Measurements from ENCODE around the gene BCKDK. TPM values are rescaled to one million over a fixed set of nuclear protein-coding genes. Genes with fewer than 3 reads are reported as not detected.

Gene BCKDK
- total and polyA plus RNA-seq, 2 donors (not counting 3 experiments of a cell fraction or from before 2014, with no cell fraction given), result 57.8 to 78.3 TPM

- dilution Hi-C loops (cut with MboI; ENCODE audit: extremely low pct_ligation_motif_present, low sequenced_read_pairs), result no loop called here
These were observed 23.2 kb downstream of the BCKDK start for GRCh38 chr16:31131416-31131815.

More at GRCh38 chr16:31131416-31131815, 23.2 kb downstream of the BCKDK start:
- no peak overlapping the region for H3K4me2 ChIP-seq (ENCODE audit: insufficient read depth, low read length)
- TF ChIP-seq FOS (IDR thresholded peaks at IDR 0.05; ENCODE audit: borderline replicate concordance, insufficient read depth, low read length) (no peak), MYC (IDR thresholded peaks at IDR 0.05; ENCODE audit: low read depth, low read length) (no peak), MAX (IDR thresholded peaks at IDR 0.05; ENCODE audit: insufficient read depth, insufficient read length) (no peak), EZH2 (IDR thresholded peaks at IDR 0.05; ENCODE audit: borderline replicate concordance, low read depth, low read length, severe bottlenecking) (no peak), JUN (IDR thresholded peaks at IDR 0.05; ENCODE audit: borderline replicate concordance, insufficient read depth, insufficient read length, low read depth) (no peak), CTCF (IDR thresholded peaks at IDR 0.05; ENCODE audit: extremely low read depth in 1 of 2, insufficient read depth in 1 of 2, low read depth in 1 of 2, low read length in 2 of 2) (no peak), GATA2 (IDR thresholded peaks at IDR 0.05; ENCODE audit: insufficient read depth, insufficient read length, low read depth, low read length) (no peak), POLR2AphosphoS5 (IDR thresholded peaks at IDR 0.05; ENCODE audit: insufficient read depth, low read depth, low read length) (no peak), POLR2A (IDR thresholded peaks at IDR 0.05; ENCODE audit: low read depth, low read length) (no peak)
- H3K9me3 ChIP-seq (replicated peaks; ENCODE audit: control insufficient read depth, insufficient read depth, low read length), result no peaks in the 10 kb centered on the region
- no peak overlapping the region for H3K27ac ChIP-seq (ENCODE audit: insufficient read depth, low read depth, low read length)
- H4K20me1 ChIP-seq (replicated peaks; ENCODE audit: control insufficient read depth, extremely low read depth, insufficient read depth, low read length), result no peaks in the 10 kb centered on the region
- intact Hi-C loops (cut with micrococcal nuclease), result no loop called here
- ChIA-PET POLR2A (no interaction called here), CTCF (interaction anchor here (1.4 to 2.4 kb wide), 2 partner anchors 11 to 13 kb away, joined by 5 to 8 read pairs; no protein-coding TSS in a partner anchor)
- no peaks in the 10 kb centered on the region for H3K4me1 ChIP-seq (ENCODE audit: control insufficient read depth, extremely low read depth, insufficient read depth, low read length)
- no peaks in the 10 kb centered on the region for H3K9me1 ChIP-seq (replicated peaks; ENCODE audit: control insufficient read depth, extremely low read depth, insufficient read depth, low read length)
- DNase-seq (ENCODE audit: low read depth, low spot score), result no peak
- no peak overlapping the region for H3K4me3 ChIP-seq (replicated peaks in 1 of 3; ENCODE audit: insufficient read depth in 1 of 3, low read depth in 1 of 3, low read length in 3 of 3)
- no peak overlapping the region for H3K9ac ChIP-seq (replicated peaks; ENCODE audit: extremely low read depth, insufficient read depth, low read length)
- H2AFZ ChIP-seq (ENCODE audit: low read depth, low read length), result no peak overlapping the region
- FAIRE-seq, result no peak
- H3K79me2 ChIP-seq (ENCODE audit: control insufficient read depth, insufficient read depth, low read length), result no peaks in the 10 kb centered on the region
- no TSS peak for BruUV-seq (replicated peaks)
- no peaks in the 10 kb centered on the region for H3K27me3 ChIP-seq (ENCODE audit: control insufficient read depth in 2 of 2, insufficient read depth in 2 of 2, low read length in 2 of 2)
- H3K36me3 ChIP-seq (ENCODE audit: control insufficient read depth in 2 of 2, extremely low read depth in 1 of 2, insufficient read depth in 2 of 2, low read length in 2 of 2), result peaks cover 0 to 11% of the 10 kb centered on the region in 2 experiments

Measured in endothelial cell of umbilical vein (primary cell).